Activated naive CD8-positive, alpha-beta T cell treated with anti-CD3 and anti-CD28 coated beads for 36 hours (primary cell): Measurements from ENCODE around the gene PID1. TPM values are rescaled to one million over a fixed set of nuclear protein-coding genes. Genes with fewer than 3 reads are reported as not detected.
"Not testable (repeated sequence)": the region's sequence is repeated elsewhere in the genome, so short reads cannot be mapped to it uniquely, and the experiment has no call there.

Source experiments
- DNase-seq: peaks from one replicate; pipeline ENCODE4 v3.0.0; 2021
- H3K27ac Mint-ChIP-seq: one replicate; pipeline ENCODE4 v1.8.0; 2022; ENCODE audit warnings: mild to moderate bottlenecking, moderate library complexity, mixed read lengths
- H3K27me3 Mint-ChIP-seq: one replicate; pipeline ENCODE4 v1.8.0; 2022; ENCODE audit warnings: mild to moderate bottlenecking, mixed read lengths
- H3K36me3 Mint-ChIP-seq: one replicate; pipeline ENCODE4 v1.8.0; 2021; ENCODE audit warnings: mild to moderate bottlenecking, mixed read lengths
- H3K4me1 Mint-ChIP-seq: one replicate; pipeline ENCODE4 v1.8.0; 2021; ENCODE audit warnings: mixed read lengths
- H3K4me3 Mint-ChIP-seq: one replicate; pipeline ENCODE4 v1.8.0; 2022; ENCODE audit warnings: mild to moderate bottlenecking, moderate library complexity, mixed read lengths
- H3K9me3 Mint-ChIP-seq: one replicate; pipeline ENCODE4 v1.8.0; 2022; ENCODE audit warnings: mixed read lengths
- total RNA-seq, 2 experiments: library from RNA; stranded (reverse); gene quantifications; one replicate each; pipeline ENCODE4 v1.2.3, GENCODE V29; 2021

PID1 gene
- total RNA-seq, 2 experiments from 2014 or later = not detected

- H3K9me3 Mint-ChIP-seq = no peaks in the 10 kb centered on the region
- H3K36me3 Mint-ChIP-seq = no peaks in the 10 kb centered on the region
- H3K27me3 Mint-ChIP-seq = peaks cover 4% of the 10 kb centered on the region
- H3K4me1 Mint-ChIP-seq = no peaks in the 10 kb centered on the region
- DNase-seq = no peak
- H3K27ac Mint-ChIP-seq = no peak overlapping the region
- no peak overlapping the region for H3K4me3 Mint-ChIP-seq
These were observed 187.3 kb downstream of the PID1 start for GRCh38 chr2:229083606-229084340.

DNA sequence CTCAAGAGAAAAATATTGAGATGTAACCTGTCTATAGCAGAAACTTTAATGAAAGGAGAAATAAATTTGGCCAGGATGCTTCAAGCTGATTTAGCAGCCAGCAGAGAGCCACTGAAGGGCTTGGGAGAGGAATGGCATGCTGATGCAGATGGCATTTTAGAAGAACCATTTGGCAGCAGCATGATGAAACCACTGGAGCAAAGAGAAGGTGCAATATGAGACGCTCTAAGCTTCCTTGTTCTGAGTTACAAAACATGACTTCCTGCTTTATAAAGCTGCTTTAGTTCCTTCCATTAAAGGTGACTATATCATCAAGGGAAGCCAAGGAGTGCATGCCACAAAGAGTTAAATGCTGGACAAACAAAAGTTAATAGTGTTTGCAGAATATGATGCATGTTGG is 189.7 kb downstream of the PID1 start:
- H3K27ac Mint-ChIP-seq = no peak overlapping the region
- H3K27me3 Mint-ChIP-seq = peaks cover 4% of the 10 kb centered on the region
- no peak overlapping the region for H3K4me3 Mint-ChIP-seq
- DNase-seq = no peak
- H3K9me3 Mint-ChIP-seq = no peaks in the 10 kb centered on the region
- no peaks in the 10 kb centered on the region for H3K36me3 Mint-ChIP-seq
- H3K4me1 Mint-ChIP-seq = no peaks in the 10 kb centered on the region

GRCh38 chr2:229080172-229080571 is 190.9 kb downstream of the PID1 start:
- H3K27ac Mint-ChIP-seq = no peak overlapping the region
- H3K36me3 Mint-ChIP-seq = no peaks in the 10 kb centered on the region
- peaks cover 4% of the 10 kb centered on the region for H3K27me3 Mint-ChIP-seq
- no peak overlapping the region for H3K4me3 Mint-ChIP-seq
- H3K4me1 Mint-ChIP-seq = no peaks in the 10 kb centered on the region
- H3K9me3 Mint-ChIP-seq = peaks cover 4% of the 10 kb centered on the region
- DNase-seq = no peak

- not testable (repeated sequence) for H3K4me3 Mint-ChIP-seq, H3K27me3 Mint-ChIP-seq, H3K27ac Mint-ChIP-seq, H3K9me3 Mint-ChIP-seq, H3K4me1 Mint-ChIP-seq, DNase-seq, H3K36me3 Mint-ChIP-seq
These were observed 194.2 kb downstream of the PID1 start for GRCh38 chr2:229076886-229077285.

DNA sequence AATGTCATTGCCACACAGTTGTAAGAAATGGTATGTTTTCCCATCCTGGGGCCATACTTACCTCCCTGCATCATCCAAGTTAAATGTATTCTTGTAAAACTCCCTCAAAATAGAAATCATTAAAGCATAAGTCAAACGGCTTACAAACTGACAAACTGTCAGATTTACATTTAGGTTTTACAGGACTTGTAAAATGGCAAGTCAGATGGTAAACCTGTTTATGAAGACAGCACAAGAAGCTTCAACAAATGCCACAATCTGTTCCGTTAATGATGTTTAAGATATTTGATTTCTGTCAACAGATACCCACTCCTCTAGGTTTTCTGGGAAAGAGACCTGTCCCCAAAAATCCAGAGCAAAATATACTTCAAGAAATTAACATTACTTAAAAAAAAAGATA is 197.2 kb downstream of the PID1 start:
- Mint-ChIP-seq H3K4me3 (no peak overlapping the region), H3K4me1 (no peaks in the 10 kb centered on the region), H3K27ac (no peak overlapping the region), H3K9me3 (peaks cover 4% of the 10 kb centered on the region), H3K27me3 (no peaks in the 10 kb centered on the region), H3K36me3 (no peaks in the 10 kb centered on the region)
- DNase-seq = no peak

DNA sequence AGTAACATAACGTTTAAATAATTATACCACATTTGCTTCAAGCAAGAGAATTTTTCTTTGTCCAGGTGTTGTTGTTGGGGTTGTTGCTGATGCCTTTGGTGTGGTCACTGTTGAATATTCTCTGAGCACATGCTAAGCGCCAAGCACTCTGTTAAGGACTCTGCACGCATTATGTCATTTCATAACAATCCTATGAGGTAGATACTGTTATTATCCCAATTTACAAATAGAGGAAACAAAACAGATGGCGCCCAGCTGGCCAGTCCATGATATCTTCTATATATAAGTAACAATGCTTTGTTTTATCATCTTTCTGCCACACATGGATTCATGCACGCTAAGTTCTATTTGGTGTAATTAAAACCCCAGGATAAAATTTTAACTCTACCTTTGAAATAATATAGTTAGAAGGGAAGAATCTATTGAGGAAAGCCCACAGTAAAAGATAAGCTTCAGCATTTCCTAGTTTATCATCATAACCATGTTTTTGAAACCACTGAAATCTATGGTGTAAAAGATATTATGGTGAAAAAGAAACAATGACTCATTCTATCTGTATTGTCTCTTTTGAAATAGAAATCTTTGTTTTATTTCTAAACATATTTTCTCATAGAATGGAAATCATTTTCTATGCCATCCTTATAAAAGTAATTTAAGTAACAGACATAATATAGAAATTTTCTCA is 199.7 kb downstream of the PID1 start:
- no peaks in the 10 kb centered on the region for H3K36me3 Mint-ChIP-seq
- no peak overlapping the region for H3K27ac Mint-ChIP-seq
- H3K9me3 Mint-ChIP-seq = peaks cover 7% of the 10 kb centered on the region
- H3K4me1 Mint-ChIP-seq = no peaks in the 10 kb centered on the region
- H3K4me3 Mint-ChIP-seq = no peak overlapping the region
- no peaks in the 10 kb centered on the region for H3K27me3 Mint-ChIP-seq
- DNase-seq = no peak

- Mint-ChIP-seq H3K27me3 (no peaks in the 10 kb centered on the region), H3K36me3 (no peaks in the 10 kb centered on the region), H3K9me3 (peaks cover 11% of the 10 kb centered on the region), H3K4me3 (no peak overlapping the region), H3K27ac (no peak overlapping the region), H3K4me1 (no peaks in the 10 kb centered on the region)
- DNase-seq = no peak
These were observed 204.9 kb downstream of the PID1 start for GRCh38 chr2:229066121-229066715.

GRCh38 chr2:229064749-229065148 is 206.3 kb downstream of the PID1 start:
- Mint-ChIP-seq H3K27ac (no peak overlapping the region), H3K4me3 (no peak overlapping the region), H3K4me1 (no peaks in the 10 kb centered on the region), H3K36me3 (no peaks in the 10 kb centered on the region), H3K27me3 (no peaks in the 10 kb centered on the region), H3K9me3 (peaks cover 11% of the 10 kb centered on the region)
- no peak for DNase-seq

GRCh38 chr2:229060147-229060546 is 210.9 kb downstream of the PID1 start:
- no peak overlapping the region for H3K4me3 Mint-ChIP-seq
- no peak for DNase-seq
- no peaks in the 10 kb centered on the region for H3K27me3 Mint-ChIP-seq
- H3K4me1 Mint-ChIP-seq = no peaks in the 10 kb centered on the region
- H3K27ac Mint-ChIP-seq = no peak overlapping the region
- H3K9me3 Mint-ChIP-seq = peaks cover 8% of the 10 kb centered on the region
- H3K36me3 Mint-ChIP-seq = no peaks in the 10 kb centered on the region

- no peak overlapping the region for H3K4me3 Mint-ChIP-seq
- peaks cover 8% of the 10 kb centered on the region for H3K9me3 Mint-ChIP-seq
- no peaks in the 10 kb centered on the region for H3K36me3 Mint-ChIP-seq
- H3K4me1 Mint-ChIP-seq = no peaks in the 10 kb centered on the region
- no peak overlapping the region for H3K27ac Mint-ChIP-seq
- DNase-seq = no peak
- H3K27me3 Mint-ChIP-seq = no peaks in the 10 kb centered on the region
These were observed 211.6 kb downstream of the PID1 start for GRCh38 chr2:229059331-229060033.

DNA sequence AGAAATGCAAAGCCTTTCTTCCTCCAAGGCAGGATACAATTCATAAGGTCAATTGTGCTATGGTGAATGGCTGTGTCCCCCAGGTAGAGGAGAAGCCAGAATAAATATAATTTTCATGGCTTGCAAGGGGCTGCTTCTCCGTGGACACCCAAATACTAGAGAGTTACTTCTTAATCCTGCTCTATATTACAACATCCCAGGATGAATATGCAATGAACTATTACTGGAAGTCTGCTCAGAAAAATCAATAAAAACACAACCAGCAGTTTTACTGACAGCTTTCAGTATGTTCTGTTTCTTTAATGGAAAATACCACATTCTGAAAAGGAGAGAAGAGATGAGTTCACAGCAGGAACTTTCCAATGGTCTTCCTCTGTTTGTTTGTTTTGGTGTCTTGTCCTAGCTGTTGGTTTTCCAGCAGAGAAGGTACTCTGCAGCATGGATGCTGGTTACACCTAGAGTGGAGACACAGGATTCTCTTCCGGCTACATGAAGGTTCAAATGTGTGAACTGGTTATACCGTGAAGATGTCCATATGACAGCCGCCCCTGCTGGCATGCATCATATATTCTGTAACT is 213.0 kb downstream of the PID1 start:
- Mint-ChIP-seq H3K27me3 (no peaks in the 10 kb centered on the region), H3K4me1 (no peaks in the 10 kb centered on the region), H3K9me3 (peaks cover 2% of the 10 kb centered on the region), H3K27ac (no peak overlapping the region), H3K4me3 (no peak overlapping the region), H3K36me3 (no peaks in the 10 kb centered on the region)
- no peak for DNase-seq

- Mint-ChIP-seq H3K9me3 (no peaks in the 10 kb centered on the region), H3K36me3 (no peaks in the 10 kb centered on the region), H3K4me1 (no peaks in the 10 kb centered on the region), H3K27ac (no peak overlapping the region), H3K27me3 (no peaks in the 10 kb centered on the region), H3K4me3 (no peak overlapping the region)
- DNase-seq = no peak
These were observed 216.8 kb downstream of the PID1 start for GRCh38 chr2:229054311-229054710.

DNA sequence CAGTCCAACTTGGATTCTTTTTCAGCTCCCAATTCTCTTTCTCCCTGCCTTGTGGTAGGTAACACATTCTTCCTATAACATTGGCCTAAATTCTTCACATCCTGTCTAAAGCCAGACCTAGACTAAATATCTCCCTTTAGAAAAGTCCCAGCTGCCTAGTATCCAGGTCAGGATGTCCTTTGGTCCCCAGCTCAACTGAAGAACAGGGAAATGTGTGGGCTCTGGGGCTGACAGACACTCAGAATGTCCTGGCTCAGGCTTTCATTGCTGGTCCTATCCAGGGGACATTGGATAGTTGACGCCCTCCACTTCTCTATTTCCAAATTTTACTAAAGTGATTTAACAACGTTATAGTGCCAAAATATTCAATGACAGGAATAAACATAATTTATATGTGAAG is 219.3 kb downstream of the PID1 start:
- Mint-ChIP-seq H3K4me1 (no peaks in the 10 kb centered on the region), H3K9me3 (peaks cover under 1% of the 10 kb centered on the region), H3K4me3 (no peak overlapping the region)

DNA sequence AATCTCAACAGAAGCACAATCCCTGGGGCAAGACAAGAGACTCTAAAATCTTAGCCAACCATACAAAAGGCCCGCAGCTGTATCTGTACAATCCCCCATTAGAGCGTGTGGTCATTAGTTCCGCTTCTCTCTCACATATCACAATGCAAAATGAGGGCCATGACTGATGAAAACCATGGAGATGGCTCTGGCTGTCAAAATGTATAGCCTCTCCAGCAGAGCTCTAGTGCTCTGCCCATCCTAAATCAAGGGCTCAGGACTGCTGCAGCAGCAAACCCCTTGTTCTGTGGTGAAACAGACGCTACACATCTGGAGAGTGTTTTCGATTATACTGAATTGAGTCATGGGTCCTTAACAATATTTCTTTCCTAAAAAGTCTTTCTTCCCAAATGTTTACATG is 221.0 kb downstream of the PID1 start:
- Mint-ChIP-seq H3K4me1 (no peaks in the 10 kb centered on the region), H3K36me3 (no peaks in the 10 kb centered on the region), H3K27ac (no peak overlapping the region), H3K9me3 (peaks cover 3% of the 10 kb centered on the region), H3K27me3 (no peaks in the 10 kb centered on the region), H3K4me3 (no peak overlapping the region)
- no peak for DNase-seq

More for the DNA sequence above, 219.3 kb downstream of the PID1 start:
- no peak for DNase-seq
- H3K36me3 Mint-ChIP-seq = no peaks in the 10 kb centered on the region
- no peak overlapping the region for H3K27ac Mint-ChIP-seq
- H3K27me3 Mint-ChIP-seq = no peaks in the 10 kb centered on the region

DNA sequence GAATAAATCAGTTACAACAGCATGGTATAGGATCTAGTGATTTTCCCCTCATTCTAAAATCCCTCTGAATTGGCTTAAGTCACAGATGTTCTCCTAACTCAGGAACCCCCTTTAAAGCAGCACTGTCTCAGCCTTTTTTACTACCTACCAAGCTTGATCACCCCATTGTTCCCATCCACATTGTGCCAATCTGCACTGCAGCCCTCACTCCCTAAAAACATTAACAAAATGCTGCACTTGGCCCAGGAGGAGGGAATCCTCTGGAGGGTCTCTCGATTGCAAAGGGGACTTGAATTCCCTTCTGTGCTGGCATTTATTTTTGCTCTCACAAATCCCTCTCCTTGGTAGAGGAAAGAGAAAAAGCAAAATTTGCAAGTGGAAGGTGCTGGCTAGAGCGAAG is 223.0 kb downstream of the PID1 start:
- H3K27me3 Mint-ChIP-seq = no peaks in the 10 kb centered on the region
- no peaks in the 10 kb centered on the region for H3K4me1 Mint-ChIP-seq
- H3K4me3 Mint-ChIP-seq = no peak overlapping the region
- H3K27ac Mint-ChIP-seq = no peak overlapping the region
- no peaks in the 10 kb centered on the region for H3K36me3 Mint-ChIP-seq
- peaks cover 5% of the 10 kb centered on the region for H3K9me3 Mint-ChIP-seq
- no peak for DNase-seq
